ENCODE measurements around the gene CCDC158.
"Not testable (repeated sequence)": the region's sequence is repeated elsewhere in the genome, so short reads cannot be mapped to it uniquely, and the experiment has no call there.

Gene CCDC158

GRCh38 chr4:76430519-76431388 lies 9.8 kb upstream of the CCDC158 start:
- in situ Hi-C loops (cut with MboI; ENCODE audit: low sequenced_read_pairs), result no loop called here

DNA sequence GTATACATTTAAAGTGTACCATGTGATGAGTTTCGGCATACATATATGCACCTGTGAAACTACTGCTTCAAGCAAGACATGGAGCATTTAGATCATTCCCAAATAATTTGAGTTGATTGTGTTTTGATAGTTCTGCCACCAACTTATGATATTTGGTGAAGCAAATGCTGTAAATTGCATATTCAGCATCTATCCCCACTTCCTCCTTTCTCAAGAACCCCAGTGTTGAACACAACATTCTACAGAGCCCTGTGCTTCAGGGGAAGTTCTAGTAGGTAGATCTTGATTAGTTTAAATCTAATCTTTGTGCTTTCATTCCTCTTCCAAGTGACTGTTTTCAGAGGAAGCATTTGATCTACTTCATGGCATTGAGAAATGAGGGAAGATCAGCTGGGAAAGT lies 8.7 kb upstream of the CCDC158 start:
- in situ Hi-C loops (cut with MboI; ENCODE audit: low sequenced_read_pairs), result no loop called here

GRCh38 chr4:76426272-76426671 lies 5.3 kb upstream of the CCDC158 start:
- in situ Hi-C loops (cut with MboI; ENCODE audit: low sequenced_read_pairs), result no loop called here

GRCh38 chr4:76423159-76423558 lies 2.2 kb upstream of the CCDC158 start:
- in situ Hi-C loops (cut with MboI; ENCODE audit: low sequenced_read_pairs), result not testable (repeated sequence)

- in situ Hi-C loops (cut with MboI; ENCODE audit: low sequenced_read_pairs), result no loop called here
Measured at GRCh38 chr4:76420188-76420761, 666 bp downstream of the CCDC158 start.

- in situ Hi-C loops (cut with MboI; ENCODE audit: low sequenced_read_pairs), result no loop called here
Measured at GRCh38 chr4:76410636-76411035, 10.3 kb downstream of the CCDC158 start.

DNA sequence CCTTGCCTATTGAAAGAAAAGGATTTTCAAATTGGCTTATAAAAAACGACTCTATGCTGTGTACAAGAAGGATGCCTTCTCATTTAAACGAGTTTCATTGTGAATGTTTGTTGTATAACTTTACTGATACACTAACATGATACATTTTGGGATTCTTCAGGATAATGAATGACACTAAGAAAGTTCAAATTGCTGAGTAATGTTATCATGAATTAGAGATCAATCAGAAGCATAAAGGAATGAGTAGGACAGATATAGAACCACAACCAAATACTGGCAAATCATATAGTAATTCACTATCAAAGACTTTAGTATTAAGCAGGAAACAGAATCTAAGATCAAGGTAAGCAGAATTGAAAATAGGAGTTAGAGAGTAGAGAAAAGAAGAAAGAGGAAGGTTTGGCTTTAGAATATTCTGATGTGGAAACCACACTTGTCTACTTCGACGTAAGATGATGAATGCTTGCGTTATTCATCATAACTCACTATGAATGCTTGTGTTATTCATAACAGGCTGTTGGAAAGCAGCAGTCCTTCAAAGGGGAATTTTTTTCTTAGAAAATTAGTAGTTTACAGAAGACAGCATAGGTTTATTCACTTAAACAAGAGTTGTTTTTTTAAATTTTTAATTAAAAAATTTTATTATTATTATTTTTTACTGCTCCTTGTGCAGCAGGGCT lies 13.4 kb downstream of the CCDC158 start:
- in situ Hi-C loops (cut with MboI; ENCODE audit: low sequenced_read_pairs), result no loop called here

DNA sequence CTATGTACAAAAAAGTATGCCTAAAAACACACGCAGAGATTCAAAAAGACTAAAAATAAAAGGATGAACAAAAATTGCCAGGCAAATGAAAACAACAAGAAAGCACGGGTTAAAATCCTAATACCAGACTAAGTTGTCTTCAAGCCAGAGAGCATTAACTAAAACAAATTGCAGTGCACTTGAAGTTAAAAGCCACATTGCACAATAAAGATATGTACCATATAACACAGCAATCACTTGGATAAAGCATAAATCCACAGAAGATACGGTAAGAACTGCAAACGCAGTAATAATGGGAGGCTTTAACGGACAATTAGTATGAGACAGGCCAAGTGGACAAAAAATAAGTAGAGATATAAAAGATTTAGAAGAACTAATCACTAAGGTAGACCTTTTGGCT lies 14.9 kb downstream of the CCDC158 start:
- in situ Hi-C loops (cut with MboI; ENCODE audit: low sequenced_read_pairs), result no loop called here

DNA sequence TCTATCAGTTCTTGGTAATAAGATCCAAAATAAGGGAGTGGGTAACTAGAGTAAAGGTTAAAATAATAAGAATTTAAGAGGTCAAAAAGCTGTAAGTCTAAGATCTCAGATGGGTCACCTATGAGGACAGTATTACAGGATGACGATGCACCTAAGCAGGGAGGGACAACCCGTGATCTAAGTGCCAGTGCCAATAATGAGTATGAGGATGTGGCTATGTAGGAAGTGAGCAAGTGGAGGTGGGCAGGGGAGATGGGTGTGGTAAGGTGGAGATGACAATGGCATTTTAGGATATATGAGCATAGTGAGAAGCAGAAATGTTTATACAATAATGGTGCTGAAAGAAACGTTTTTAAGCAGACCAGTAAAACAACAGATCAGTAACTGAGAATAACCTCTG lies 19.3 kb downstream of the CCDC158 start:
- in situ Hi-C loops (cut with MboI; ENCODE audit: low sequenced_read_pairs), result no loop called here

DNA sequence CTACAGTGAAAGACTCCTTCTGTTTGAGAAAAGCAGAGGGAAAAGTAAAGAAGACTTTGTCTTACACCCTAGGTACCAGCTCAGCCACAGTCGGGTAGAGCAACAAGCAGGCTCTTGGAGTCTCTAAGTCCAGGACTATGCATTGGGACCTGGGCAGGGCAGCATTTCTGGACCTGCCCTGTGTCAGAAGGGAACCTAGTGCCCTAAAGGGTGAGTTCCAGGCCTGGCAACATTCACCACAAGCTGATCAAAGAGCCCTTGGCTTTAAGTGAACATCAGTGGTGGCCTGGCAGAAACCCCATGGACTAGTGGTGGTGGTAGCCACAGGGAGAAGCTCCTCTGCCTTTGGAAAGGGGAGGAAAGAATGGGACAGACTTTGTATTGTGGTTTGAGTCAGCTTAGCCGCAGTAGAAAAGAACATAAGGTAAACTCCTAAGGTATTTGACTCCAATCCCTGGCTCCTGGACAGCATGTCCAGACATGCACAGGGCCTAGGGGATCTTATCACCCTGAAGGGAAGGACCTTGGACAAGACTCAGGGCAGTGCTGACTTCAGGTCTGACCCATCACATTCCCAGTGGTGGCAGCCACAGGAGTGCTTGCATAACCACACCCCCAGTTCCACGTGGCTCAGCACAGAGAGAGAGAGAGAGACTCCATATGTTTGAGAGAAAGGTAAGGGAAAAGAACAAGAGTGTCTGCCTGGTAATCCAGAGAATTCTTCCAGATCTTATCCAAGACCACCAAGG lies 32.6 kb downstream of the CCDC158 start:
- in situ Hi-C loops (cut with MboI; ENCODE audit: low sequenced_read_pairs), result no loop called here

DNA sequence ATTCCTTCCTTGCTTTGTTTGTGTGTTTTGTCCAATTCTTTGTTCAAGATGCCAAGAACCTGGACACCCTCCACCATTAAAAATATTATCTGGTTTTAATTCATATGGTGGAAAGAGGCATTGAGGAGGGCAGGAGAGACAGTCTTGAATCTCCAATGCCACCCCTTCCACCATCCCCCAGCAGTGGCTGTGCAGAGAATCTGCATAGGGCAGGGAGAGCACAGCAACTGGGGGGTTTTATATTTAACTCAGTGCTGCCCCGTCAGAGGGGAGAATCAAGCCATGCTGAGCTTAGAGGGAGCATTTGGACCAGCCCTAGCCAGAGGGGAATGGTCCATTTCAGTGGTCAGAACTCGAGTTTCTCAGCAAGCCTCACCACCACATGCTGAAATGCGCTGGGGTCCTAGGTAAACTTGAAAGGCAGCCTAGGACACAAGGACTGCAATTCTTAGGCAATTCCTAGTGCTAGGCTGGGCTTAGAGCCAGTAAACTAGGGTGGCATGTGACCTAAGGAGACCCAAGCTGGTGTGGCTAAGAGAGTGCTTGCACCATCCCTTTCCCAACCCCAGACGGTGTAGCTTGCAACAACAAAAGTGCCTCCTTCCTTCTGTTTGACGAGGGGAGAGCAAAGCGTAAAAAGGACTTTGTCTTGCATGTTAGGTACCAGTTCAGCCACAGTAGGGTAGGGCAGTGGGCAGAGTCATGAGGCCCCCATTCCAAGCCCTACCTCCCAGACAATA lies 34.2 kb downstream of the CCDC158 start:
- in situ Hi-C loops (cut with MboI; ENCODE audit: low sequenced_read_pairs), result no loop called here

DNA sequence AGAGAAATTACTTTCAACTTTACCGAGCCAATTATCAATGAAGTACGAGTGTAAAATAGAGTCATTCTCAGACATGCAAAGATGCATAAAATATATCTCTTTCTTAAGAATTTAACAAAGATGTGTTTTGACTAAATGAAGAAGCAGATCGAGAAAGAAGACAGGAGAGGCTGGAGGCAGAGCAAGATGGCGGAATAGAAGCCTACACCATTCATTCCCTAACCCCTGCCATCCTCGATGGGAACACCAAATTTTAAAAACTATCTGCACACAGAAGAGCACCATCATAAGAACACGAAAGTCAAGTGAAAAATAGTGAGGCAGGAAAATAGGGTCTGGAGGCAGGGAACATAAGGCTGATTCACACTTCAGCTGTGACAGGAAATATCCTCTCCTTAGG lies 35.0 kb downstream of the CCDC158 start:
- in situ Hi-C loops (cut with MboI; ENCODE audit: low sequenced_read_pairs), result no loop called here

DNA sequence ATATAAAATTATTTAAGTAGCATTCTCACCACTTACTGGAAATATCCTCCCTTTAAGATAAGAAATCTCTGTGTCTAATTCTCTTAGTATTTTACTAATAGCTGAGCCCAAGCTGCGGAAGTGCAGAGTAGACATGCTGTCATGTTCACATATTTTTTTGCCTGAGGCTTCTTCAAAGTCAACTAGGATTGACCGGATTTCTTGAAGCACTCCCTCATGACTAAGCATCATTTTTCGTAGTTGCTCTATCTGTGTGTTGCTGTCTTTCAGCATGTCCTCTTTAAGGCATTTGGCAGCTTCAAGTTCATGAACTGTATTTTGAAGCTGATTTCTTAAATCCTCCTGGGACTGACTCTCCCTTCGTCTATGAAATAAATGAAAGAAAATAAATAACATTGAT lies 36.9 kb downstream of the CCDC158 start:
- in situ Hi-C loops (cut with MboI; ENCODE audit: low sequenced_read_pairs), result no loop called here

DNA sequence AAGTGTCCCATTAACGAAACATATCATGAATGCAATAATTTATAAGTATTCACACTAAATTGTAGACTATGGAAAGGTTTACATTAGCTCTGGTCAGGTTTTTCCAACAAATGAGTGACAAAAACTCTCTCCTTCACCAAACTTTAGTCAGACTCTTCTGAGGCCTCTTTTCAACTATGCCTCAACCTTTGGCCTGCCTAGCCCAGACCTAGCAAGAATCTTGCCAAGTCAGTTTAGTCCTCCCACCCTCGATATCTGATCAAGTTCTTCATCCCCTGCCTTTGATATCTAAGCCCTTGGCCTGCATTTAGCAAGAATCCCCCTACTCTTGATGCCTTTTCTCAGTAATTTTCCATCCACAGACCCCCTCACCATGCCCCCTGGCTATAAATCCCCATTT lies 37.9 kb downstream of the CCDC158 start:
- in situ Hi-C loops (cut with MboI; ENCODE audit: low sequenced_read_pairs), result no loop called here

- in situ Hi-C loops (cut with MboI; ENCODE audit: low sequenced_read_pairs), result no loop called here
Measured at GRCh38 chr4:76381986-76382385, 39.0 kb downstream of the CCDC158 start.

GRCh38 chr4:76380561-76380960 lies 40.4 kb downstream of the CCDC158 start:
- in situ Hi-C loops (cut with MboI; ENCODE audit: low sequenced_read_pairs), result no loop called here

GRCh38 chr4:76377911-76378310 lies 43.0 kb downstream of the CCDC158 start:
- in situ Hi-C loops (cut with MboI; ENCODE audit: low sequenced_read_pairs), result no loop called here

DNA sequence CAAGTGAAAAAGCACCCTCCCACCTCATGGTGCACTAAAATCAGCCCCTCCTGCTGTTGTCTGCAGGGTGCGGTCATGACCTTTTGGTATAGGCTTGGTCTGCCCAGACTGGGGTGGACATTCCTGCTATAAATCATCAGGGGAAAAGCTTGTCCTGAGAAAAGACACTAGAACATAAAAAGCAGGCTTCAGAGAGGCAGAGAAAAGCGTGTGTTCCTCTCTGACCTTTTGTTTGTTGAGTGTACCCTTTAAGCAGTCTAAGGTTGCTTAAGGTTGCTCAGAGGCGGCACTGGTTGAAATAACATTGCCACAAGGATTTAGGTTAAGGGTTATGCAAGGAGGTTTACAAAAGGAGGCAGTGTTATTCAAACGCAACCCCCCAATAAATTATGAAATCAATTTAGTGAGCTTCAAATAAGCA lies 43.5 kb downstream of the CCDC158 start:
- in situ Hi-C loops (cut with MboI; ENCODE audit: low sequenced_read_pairs), result no loop called here

DNA sequence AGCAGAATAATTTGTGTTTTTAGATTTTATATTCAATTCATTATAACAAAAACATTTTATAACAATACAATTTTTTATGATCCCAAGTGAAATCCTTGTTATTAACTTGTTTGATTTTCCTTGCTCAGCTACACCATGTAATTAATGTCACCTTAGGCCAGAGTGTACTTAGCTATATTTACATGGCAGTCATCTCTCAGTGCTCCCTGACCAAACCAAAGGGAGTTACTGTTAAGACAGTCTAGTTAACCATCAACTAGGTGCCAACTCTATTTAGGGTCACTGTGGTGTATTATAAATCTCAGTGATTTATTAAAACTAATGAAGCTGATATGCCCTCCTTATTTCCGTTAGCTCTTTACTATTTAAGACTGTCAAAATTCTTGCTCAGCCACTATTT lies 44.4 kb downstream of the CCDC158 start:
- in situ Hi-C loops (cut with MboI; ENCODE audit: low sequenced_read_pairs), result no loop called here

GRCh38 chr4:76375703-76376102 lies 45.2 kb downstream of the CCDC158 start:
- in situ Hi-C loops (cut with MboI; ENCODE audit: low sequenced_read_pairs), result no loop called here

DNA sequence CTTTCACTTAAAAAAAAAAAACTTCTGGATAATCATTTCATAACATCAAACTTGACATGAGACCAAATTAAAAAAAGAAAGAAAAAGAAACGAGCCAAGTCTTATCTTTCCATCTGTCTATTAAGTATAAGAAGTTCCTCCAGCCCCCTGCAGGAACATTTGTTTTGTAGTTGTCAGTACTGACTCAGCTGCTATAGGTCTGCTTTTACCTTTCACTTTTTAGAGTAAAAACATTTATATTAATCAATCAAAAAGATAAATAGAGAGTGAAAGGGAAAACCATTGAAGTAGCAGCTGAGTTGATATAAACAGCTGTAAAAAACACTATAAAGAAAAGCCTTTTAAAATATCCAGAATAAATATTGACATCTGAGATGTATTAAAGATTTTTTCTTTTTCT lies 46.1 kb downstream of the CCDC158 start:
- in situ Hi-C loops (cut with MboI; ENCODE audit: low sequenced_read_pairs), result no loop called here
